ENCODE data around the gene KBTBD12. TPM values are rescaled to one million over a fixed set of nuclear protein-coding genes. Genes with fewer than 3 reads are reported as not detected.
"Not testable (repeated sequence)": the region's sequence is repeated elsewhere in the genome, so short reads cannot be mapped to it uniquely, and the experiment has no call there.

Gene KBTBD12
- polyA plus RNA-seq, 2 of the 4 experiments (the other 2 are of a cell fraction) = not detected

- TF ChIP-seq, protein P1, sequence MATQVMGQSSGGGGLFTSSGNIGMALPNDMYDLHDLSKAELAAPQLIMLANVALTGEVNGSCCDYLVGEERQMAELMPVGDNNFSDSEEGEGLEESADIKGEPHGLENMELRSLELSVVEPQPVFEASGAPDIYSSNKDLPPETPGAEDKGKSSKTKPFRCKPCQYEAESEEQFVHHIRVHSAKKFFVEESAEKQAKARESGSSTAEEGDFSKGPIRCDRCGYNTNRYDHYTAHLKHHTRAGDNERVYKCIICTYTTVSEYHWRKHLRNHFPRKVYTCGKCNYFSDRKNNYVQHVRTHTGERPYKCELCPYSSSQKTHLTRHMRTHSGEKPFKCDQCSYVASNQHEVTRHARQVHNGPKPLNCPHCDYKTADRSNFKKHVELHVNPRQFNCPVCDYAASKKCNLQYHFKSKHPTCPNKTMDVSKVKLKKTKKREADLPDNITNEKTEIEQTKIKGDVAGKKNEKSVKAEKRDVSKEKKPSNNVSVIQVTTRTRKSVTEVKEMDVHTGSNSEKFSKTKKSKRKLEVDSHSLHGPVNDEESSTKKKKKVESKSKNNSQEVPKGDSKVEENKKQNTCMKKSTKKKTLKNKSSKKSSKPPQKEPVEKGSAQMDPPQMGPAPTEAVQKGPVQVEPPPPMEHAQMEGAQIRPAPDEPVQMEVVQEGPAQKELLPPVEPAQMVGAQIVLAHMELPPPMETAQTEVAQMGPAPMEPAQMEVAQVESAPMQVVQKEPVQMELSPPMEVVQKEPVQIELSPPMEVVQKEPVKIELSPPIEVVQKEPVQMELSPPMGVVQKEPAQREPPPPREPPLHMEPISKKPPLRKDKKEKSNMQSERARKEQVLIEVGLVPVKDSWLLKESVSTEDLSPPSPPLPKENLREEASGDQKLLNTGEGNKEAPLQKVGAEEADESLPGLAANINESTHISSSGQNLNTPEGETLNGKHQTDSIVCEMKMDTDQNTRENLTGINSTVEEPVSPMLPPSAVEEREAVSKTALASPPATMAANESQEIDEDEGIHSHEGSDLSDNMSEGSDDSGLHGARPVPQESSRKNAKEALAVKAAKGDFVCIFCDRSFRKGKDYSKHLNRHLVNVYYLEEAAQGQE (IDR thresholded peaks at IDR 0.05) = no peak
- TF ChIP-seq KDM1A (IDR thresholded peaks at IDR 0.05; ENCODE audit: low read depth) = no peak
- no peak for TF ChIP-seq MYC (IDR thresholded peaks at IDR 0.05; ENCODE audit: borderline replicate concordance, low read length)
- TF ChIP-seq, protein P2, sequence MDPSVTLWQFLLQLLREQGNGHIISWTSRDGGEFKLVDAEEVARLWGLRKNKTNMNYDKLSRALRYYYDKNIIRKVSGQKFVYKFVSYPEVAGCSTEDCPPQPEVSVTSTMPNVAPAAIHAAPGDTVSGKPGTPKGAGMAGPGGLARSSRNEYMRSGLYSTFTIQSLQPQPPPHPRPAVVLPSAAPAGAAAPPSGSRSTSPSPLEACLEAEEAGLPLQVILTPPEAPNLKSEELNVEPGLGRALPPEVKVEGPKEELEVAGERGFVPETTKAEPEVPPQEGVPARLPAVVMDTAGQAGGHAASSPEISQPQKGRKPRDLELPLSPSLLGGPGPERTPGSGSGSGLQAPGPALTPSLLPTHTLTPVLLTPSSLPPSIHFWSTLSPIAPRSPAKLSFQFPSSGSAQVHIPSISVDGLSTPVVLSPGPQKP (IDR thresholded peaks at IDR 0.05; ENCODE audit: low read depth, low read length) = no peak
- no peak for TF ChIP-seq EHF (CRISPR knock-in tag; IDR thresholded peaks at IDR 0.05)
- TF ChIP-seq, protein P3, sequence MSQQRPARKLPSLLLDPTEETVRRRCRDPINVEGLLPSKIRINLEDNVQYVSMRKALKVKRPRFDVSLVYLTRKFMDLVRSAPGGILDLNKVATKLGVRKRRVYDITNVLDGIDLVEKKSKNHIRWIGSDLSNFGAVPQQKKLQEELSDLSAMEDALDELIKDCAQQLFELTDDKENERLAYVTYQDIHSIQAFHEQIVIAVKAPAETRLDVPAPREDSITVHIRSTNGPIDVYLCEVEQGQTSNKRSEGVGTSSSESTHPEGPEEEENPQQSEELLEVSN (IDR thresholded peaks at IDR 0.05; ENCODE audit: borderline replicate concordance, low read depth) = no peak
Observed at GRCh38 chr3:127903611-127904375, 11.2 kb upstream of the KBTBD12 start (continued).

- ATAC-seq (no peak), FAIRE-seq (no peak), DNase-seq (ENCODE audit: low read depth in 1 of 2, low spot score in 1 of 2) (no peak)
- Histone ChIP-seq H3K27ac (no peak overlapping the region), H3K4me2 (no peak overlapping the region), H3K4me1 (no peaks in the 10 kb centered on the region), H3K9me3 (no peaks in the 10 kb centered on the region), H3K4me3 (no peak overlapping the region)
- ChIA-PET CTCF (no interaction called here), POLR2A (no interaction called here)
- WGBS (ENCODE audit: missing lambda C conversion rate) = 9% methylated on average over 3 of the region's 3 CpGs
- TF ChIP-seq FOXS1 (CRISPR knock-in tag; IDR thresholded peaks at IDR 0.05) = no peak
- no peak for TF ChIP-seq HOXA7 (CRISPR knock-in tag; IDR thresholded peaks at IDR 0.05)
- no peak for TF ChIP-seq PHF8 (IDR thresholded peaks at IDR 0.05; ENCODE audit: borderline replicate concordance, low read depth)
- TF ChIP-seq, protein P4, sequence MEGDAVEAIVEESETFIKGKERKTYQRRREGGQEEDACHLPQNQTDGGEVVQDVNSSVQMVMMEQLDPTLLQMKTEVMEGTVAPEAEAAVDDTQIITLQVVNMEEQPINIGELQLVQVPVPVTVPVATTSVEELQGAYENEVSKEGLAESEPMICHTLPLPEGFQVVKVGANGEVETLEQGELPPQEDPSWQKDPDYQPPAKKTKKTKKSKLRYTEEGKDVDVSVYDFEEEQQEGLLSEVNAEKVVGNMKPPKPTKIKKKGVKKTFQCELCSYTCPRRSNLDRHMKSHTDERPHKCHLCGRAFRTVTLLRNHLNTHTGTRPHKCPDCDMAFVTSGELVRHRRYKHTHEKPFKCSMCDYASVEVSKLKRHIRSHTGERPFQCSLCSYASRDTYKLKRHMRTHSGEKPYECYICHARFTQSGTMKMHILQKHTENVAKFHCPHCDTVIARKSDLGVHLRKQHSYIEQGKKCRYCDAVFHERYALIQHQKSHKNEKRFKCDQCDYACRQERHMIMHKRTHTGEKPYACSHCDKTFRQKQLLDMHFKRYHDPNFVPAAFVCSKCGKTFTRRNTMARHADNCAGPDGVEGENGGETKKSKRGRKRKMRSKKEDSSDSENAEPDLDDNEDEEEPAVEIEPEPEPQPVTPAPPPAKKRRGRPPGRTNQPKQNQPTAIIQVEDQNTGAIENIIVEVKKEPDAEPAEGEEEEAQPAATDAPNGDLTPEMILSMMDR (IDR thresholded peaks at IDR 0.05) = no peak
- TF ChIP-seq RCOR1 (IDR thresholded peaks at IDR 0.05; ENCODE audit: low read depth, low read length) = no peak
- TF ChIP-seq, protein P2 (IDR thresholded peaks at IDR 0.05; ENCODE audit: low read depth, low read length) = no peak
- no peak for TF ChIP-seq HDAC2 (IDR thresholded peaks at IDR 0.05)
- TF ChIP-seq KDM5A (IDR thresholded peaks at IDR 0.05) = no peak
Observed at GRCh38 chr3:127905556-127905955, 9.5 kb upstream of the KBTBD12 start.

DNA sequence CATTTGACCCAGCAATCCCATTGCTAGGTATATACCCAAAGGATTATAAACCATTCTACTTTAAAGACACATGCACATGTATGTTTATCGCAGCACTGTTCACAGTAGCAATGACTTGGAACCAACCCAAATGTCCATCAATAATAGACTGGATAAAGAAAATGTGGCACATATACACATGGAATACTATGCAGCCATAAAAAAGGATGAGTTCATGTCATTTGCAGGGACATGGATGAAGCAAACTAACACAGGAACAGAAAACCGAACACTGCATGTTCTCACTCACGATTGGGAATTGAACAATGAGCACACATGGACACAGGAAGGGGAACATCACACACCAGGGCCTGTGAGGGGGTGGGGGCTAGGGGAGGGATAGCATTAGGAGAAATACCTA, 8.4 kb upstream of the KBTBD12 start:
- POLR2A ChIA-PET; FAIRE-seq; H3K4me3 ChIP-seq; DNase-seq (ENCODE audit: low read depth in 1 of 2, low spot score in 1 of 2); ATAC-seq; CTCF ChIA-PET; H3K27ac ChIP-seq; H3K4me2 ChIP-seq; H3K4me1 ChIP-seq; H3K9me3 ChIP-seq: not testable (repeated sequence)
- WGBS (ENCODE audit: missing lambda C conversion rate) = 39% methylated on average over 3 of the region's 3 CpGs

All from A549 (cell line).